H1 (cell line): ENCODE results near the gene CPED1. TPM values are rescaled to one million over a fixed set of nuclear protein-coding genes. Genes with fewer than 3 reads are reported as not detected.

ENCODE experiments used
- BCL11A ChIP-seq, 2 experiments: IDR thresholded peaks; one replicate each; pipeline ENCODE4 v1.6.1; 2011; ENCODE audit warnings: low read depth in 2 of 2, low read length in 2 of 2, mild to moderate bottlenecking in 2 of 2
- BRCA1 ChIP-seq: IDR thresholded peaks from 2 replicates; pipeline ENCODE4 v1.6.1; 2012; ENCODE audit warnings: low read depth, low read length, improper control_type of control experiment
- CBX5 ChIP-seq: fragments of 300-800, 300-1000 bp; sonication (generic); IDR thresholded peaks from 2 replicates; pipeline ENCODE4 v1.7.1; 2016; ENCODE audit warnings: antibody characterized with exemption, low read length, low read depth
- EZH2 ChIP-seq: fragments of 200-600 bp; sonication (generic); IDR thresholded peaks from 2 replicates; pipeline ENCODE4 v1.7.1; 2012; ENCODE audit warnings: low read depth, mild to moderate bottlenecking, moderate library complexity, low read length, inconsistent platforms; ENCODE audit not compliant: severe bottlenecking
- GTF2F1 ChIP-seq: IDR thresholded peaks from 2 replicates; pipeline ENCODE4 v1.6.1; 2012; ENCODE audit warnings: low read depth, low read length, improper control_type of control experiment, borderline replicate concordance
- HDAC2 ChIP-seq, 2 experiments: fragments of 300-600 bp in 1 of 2; sonication (generic) in 1 of 2; IDR thresholded peaks; 2 replicates each; pipeline ENCODE4 v1.6.1; 2011 to 2012; ENCODE audit warnings: low read depth in 2 of 2, low read length in 2 of 2, mild to moderate bottlenecking in 2 of 2, moderate library complexity in 2 of 2, borderline replicate concordance in 1 of 2, inconsistent platforms in 1 of 2
- JUND ChIP-seq: IDR thresholded peaks from 2 replicates; pipeline ENCODE4 v1.6.1; 2011; ENCODE audit warnings: mild to moderate bottlenecking, improper control_type of control experiment, low read length
- RFX5 ChIP-seq: IDR thresholded peaks from 2 replicates; pipeline ENCODE4 v1.6.1; 2011; ENCODE audit warnings: low read depth, low read length, improper control_type of control experiment, borderline replicate concordance
- polyA plus RNA-seq, 7 experiments: library from polyadenylated mRNA; depleted of rRNA in 3 of 7; stranded (reverse) in 5 of 7; unstranded in 2 of 7; fragments of >200 nt in 5 of 7; fragments of 200-250 nt in 2 of 7; gene quantifications; 1 replicate in 5 of 7; 2 replicates in 1 of 7; 4 replicates in 1 of 7; pipeline versions ENCODE4 v1.2.1 to v1.2.3, GENCODE V29; 2011 to 2013; ENCODE audit warnings: missing spikeins in 2 of 7, mixed read lengths in 2 of 7
- total RNA-seq: library from RNA; stranded (reverse); fragmentation: NEBNext Ultra II Directional; extraction: Animal tissue kit (Norgen Biotek cat#: 25700); gene quantifications from 2 replicates; pipeline ENCODE4 v1.2.1, GENCODE V29; 2021

The CPED1 gene
- total and polyA plus RNA-seq, 2 of the 8 experiments (the other 6 are each of a cell fraction or from before 2014, with no cell fraction given), result 0.08 to 0.39 TPM

DNA sequence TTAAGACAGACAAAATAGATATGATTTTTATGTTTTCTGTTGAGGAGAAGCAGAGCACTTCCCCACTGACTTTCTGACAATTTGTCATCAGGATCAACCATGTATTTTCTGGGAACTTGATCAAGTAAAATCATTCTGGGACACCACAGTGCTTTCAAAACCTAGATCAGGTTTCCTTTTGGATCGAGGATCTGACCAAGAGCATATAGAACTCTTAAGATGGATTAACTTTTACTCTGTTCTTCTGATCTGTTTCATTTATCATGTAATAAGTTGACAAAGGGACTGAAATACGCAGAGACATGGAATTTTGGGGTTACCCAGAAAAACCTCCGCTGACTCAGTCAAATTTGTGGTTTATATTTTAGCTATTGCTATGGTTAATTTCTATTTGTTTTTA is 204.3 kb downstream of the CPED1 start (continued):
- no peak for TF ChIP-seq HDAC2 (IDR thresholded peaks at IDR 0.05; ENCODE audit: borderline replicate concordance in 1 of 2, low read depth in 2 of 2, low read length in 2 of 2)
- TF ChIP-seq BCL11A (IDR thresholded peaks at IDR 0.05; ENCODE audit: low read depth in 2 of 2, low read length in 2 of 2), result no peak
- TF ChIP-seq GTF2F1, result no peak
- TF ChIP-seq BRCA1, result no peak
- no peak for TF ChIP-seq JUND
- TF ChIP-seq EZH2, result no peak
- TF ChIP-seq CBX5, result no peak
- TF ChIP-seq RFX5, result no peak
